HepG2 (cell line): ENCODE data around the gene HIRA. TPM values are rescaled to one million over a fixed set of nuclear protein-coding genes. Genes with fewer than 3 reads are reported as not detected.
A peak's percentile ranks its signal among the peaks of the same experiment; 100 is the strongest.

Experiments
- HHEX ChIP-seq: IDR thresholded peaks from 2 replicates; pipeline ENCODE4 v1.6.1; 2016; ENCODE audit warnings: control low read depth
- MIER3 ChIP-seq: IDR thresholded peaks from 2 replicates; pipeline ENCODE4 v1.6.1; 2016; ENCODE audit warnings: missing compliant biosample characterization, borderline replicate concordance
- NFE2L2 ChIP-seq: fragments of 150-350 bp; IDR thresholded peaks from 2 replicates; pipeline ENCODE4 v1.6.1; 2014; ENCODE audit warnings: low read length
- POLR2G ChIP-seq: fragments of 200-400 bp; formaldehyde crosslinking; IDR thresholded peaks from 2 replicates; pipeline ENCODE4 v1.6.1; 2018; ENCODE audit warnings: mild to moderate bottlenecking, low read depth, low read length, moderate library complexity
- SAP130 ChIP-seq: IDR thresholded peaks from 2 replicates; pipeline ENCODE4 v1.6.1; 2016; ENCODE audit warnings: low read depth
- TAF1 ChIP-seq: sonication (generic); formaldehyde crosslinking; IDR thresholded peaks from 2 replicates; pipeline ENCODE4 v1.4.0; 2020; ENCODE audit warnings: missing genetic modification reagents
- polyA plus RNA-seq, 8 experiments: library from polyadenylated mRNA; depleted of rRNA in 3 of 8; stranded (reverse) in 7 of 8; unstranded in 1 of 8; fragments of >200 nt; fragmentation: Illumina TruSeq in 4 of 8; extraction: Trizol in 4 of 8; gene quantifications; 2 replicates each; pipeline versions ENCODE4 v1.2.1 to v1.2.3, GENCODE V29; 2011 to 2016; ENCODE audit warnings: low read depth in 4 of 8, missing spikeins in 1 of 8, mixed read lengths in 1 of 8; ENCODE audit not compliant: insufficient read depth in 1 of 8
- total RNA-seq, 5 experiments: library from RNA; depleted of rRNA; stranded (reverse); fragments of >200 nt; fragmentation: Illumina TruSeq; extraction: Trizol; gene quantifications; 2 replicates each; pipeline ENCODE4 v1.2.3, GENCODE V29; 2016; ENCODE audit warnings: low read depth in 1 of 5
- TF ChIP-seq, protein P1 (sequence below), 2 experiments: sonication (generic) in 1 of 2; formaldehyde crosslinking in 1 of 2; IDR thresholded peaks; 2 replicates each; pipeline versions ENCODE4 v1.6.1 to v1.9.0; 2014 to 2022; ENCODE audit warnings: antibody characterized with exemption in 1 of 2, borderline replicate concordance in 1 of 2, inconsistent platforms in 1 of 2, low read depth in 1 of 2, missing genetic modification reagents in 1 of 2
- TF ChIP-seq, protein P2 (sequence below): sonication (generic); formaldehyde crosslinking; IDR thresholded peaks from 2 replicates; pipeline ENCODE4 v1.5.0; 2020; ENCODE audit warnings: missing genetic modification reagents
- TF ChIP-seq, protein P3 (sequence below), 2 experiments: fragments of 450-650 bp in 1 of 2; sonication (generic) in 1 of 2; formaldehyde crosslinking; IDR thresholded peaks; 2 replicates each; pipeline versions ENCODE4 v1.5.0 to v1.8.0; 2020 to 2022; ENCODE audit warnings: mild to moderate bottlenecking in 1 of 2, missing genetic modification reagents in 1 of 2
- TF ChIP-seq, protein P4 (sequence below): sonication (generic); formaldehyde crosslinking; IDR thresholded peaks from 2 replicates; pipeline ENCODE4 v1.8.0; 2022; ENCODE audit warnings: mild to moderate bottlenecking, missing genetic modification reagents; ENCODE audit not compliant: insufficient replicate concordance
- TF ChIP-seq, protein P5 (sequence below): sonication (generic); formaldehyde crosslinking; IDR thresholded peaks from 2 replicates; pipeline ENCODE4 v1.4.0; 2020; ENCODE audit warnings: missing genetic modification reagents
- TF ChIP-seq, protein P6 (sequence below): sonication (generic); formaldehyde crosslinking; IDR thresholded peaks from 2 replicates; pipeline ENCODE4 v1.9.0; 2021; ENCODE audit warnings: missing genetic modification reagents, borderline replicate concordance

HIRA gene
- total and polyA plus RNA-seq, 2 of the 13 experiments (the other 11 are each of a cell fraction or from before 2014, with no cell fraction given), result 21.5 to 29.2 TPM

DNA sequence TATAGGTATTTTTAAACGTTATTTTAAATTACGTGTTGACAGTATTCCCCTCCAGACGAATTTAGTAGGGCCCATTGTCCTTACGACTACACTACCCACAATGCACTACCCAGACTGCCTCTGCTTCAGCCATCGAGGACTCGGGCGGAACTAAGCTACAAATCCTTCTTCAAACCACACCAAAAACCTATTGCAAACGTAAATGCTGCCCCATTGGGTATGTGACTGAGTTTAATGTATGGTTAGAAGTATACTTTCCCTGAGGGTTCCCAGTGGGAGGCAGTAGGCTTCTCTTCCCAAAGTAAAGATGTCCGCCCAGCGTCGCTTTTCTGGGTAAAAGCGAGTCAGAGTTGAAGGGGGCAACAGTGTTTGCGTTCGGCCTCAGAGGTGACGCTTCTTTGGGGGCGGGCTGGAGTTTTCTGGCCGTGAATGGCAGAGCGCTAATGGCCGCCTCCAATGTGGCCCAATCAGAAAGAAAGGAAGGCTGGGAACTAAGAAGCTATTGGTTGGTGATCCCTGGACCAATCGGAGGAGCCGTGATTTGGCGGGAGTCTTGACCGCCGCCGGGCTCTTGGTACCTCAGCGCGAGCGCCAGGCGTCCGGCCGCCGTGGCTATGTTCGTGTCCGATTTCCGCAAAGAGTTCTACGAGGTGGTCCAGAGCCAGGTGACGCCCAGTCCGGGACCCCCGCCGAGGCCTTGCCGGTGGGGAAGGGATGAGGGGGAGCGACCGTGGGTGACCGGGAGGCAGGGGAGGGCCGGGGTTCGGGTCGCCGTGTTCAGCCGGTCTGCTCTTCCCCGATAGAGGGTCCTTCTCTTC is 48.0 kb upstream of the HIRA start, which contains the start of gene CDC45 (continued):
- TF ChIP-seq, protein P1, sequence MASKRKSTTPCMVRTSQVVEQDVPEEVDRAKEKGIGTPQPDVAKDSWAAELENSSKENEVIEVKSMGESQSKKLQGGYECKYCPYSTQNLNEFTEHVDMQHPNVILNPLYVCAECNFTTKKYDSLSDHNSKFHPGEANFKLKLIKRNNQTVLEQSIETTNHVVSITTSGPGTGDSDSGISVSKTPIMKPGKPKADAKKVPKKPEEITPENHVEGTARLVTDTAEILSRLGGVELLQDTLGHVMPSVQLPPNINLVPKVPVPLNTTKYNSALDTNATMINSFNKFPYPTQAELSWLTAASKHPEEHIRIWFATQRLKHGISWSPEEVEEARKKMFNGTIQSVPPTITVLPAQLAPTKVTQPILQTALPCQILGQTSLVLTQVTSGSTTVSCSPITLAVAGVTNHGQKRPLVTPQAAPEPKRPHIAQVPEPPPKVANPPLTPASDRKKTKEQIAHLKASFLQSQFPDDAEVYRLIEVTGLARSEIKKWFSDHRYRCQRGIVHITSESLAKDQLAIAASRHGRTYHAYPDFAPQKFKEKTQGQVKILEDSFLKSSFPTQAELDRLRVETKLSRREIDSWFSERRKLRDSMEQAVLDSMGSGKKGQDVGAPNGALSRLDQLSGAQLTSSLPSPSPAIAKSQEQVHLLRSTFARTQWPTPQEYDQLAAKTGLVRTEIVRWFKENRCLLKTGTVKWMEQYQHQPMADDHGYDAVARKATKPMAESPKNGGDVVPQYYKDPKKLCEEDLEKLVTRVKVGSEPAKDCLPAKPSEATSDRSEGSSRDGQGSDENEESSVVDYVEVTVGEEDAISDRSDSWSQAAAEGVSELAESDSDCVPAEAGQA (IDR thresholded peaks at IDR 0.05; ENCODE audit: low read depth), result peak; percentile 99
- TF ChIP-seq, protein P1 (CRISPR knock-in tag; IDR thresholded peaks at IDR 0.05; ENCODE audit: borderline replicate concordance), result no peak
- TF ChIP-seq, protein P2, sequence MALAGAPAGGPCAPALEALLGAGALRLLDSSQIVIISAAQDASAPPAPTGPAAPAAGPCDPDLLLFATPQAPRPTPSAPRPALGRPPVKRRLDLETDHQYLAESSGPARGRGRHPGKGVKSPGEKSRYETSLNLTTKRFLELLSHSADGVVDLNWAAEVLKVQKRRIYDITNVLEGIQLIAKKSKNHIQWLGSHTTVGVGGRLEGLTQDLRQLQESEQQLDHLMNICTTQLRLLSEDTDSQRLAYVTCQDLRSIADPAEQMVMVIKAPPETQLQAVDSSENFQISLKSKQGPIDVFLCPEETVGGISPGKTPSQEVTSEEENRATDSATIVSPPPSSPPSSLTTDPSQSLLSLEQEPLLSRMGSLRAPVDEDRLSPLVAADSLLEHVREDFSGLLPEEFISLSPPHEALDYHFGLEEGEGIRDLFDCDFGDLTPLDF (CRISPR knock-in tag), result peak; percentile 89
- TF ChIP-seq, protein P3, sequence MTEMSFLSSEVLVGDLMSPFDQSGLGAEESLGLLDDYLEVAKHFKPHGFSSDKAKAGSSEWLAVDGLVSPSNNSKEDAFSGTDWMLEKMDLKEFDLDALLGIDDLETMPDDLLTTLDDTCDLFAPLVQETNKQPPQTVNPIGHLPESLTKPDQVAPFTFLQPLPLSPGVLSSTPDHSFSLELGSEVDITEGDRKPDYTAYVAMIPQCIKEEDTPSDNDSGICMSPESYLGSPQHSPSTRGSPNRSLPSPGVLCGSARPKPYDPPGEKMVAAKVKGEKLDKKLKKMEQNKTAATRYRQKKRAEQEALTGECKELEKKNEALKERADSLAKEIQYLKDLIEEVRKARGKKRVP (CRISPR knock-in tag; IDR thresholded peaks at IDR 0.05), result no peak
- TF ChIP-seq SAP130 (CRISPR knock-in tag) (peak; percentile 99), POLR2G (peak; percentile 44; the same call in 1 of the 2 replicates), HHEX (no peak), MIER3 (CRISPR knock-in tag) (0 out of 2 replicates have a peak, but pooled peaks have one; percentile 23), TAF1 (CRISPR knock-in tag) (peak; percentile 48; the same call in 1 of the 2 replicates), NFE2L2 (no peak)
- TF ChIP-seq, protein P4, sequence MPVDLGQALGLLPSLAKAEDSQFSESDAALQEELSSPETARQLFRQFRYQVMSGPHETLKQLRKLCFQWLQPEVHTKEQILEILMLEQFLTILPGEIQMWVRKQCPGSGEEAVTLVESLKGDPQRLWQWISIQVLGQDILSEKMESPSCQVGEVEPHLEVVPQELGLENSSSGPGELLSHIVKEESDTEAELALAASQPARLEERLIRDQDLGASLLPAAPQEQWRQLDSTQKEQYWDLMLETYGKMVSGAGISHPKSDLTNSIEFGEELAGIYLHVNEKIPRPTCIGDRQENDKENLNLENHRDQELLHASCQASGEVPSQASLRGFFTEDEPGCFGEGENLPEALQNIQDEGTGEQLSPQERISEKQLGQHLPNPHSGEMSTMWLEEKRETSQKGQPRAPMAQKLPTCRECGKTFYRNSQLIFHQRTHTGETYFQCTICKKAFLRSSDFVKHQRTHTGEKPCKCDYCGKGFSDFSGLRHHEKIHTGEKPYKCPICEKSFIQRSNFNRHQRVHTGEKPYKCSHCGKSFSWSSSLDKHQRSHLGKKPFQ, result no peak
- TF ChIP-seq, protein P5, sequence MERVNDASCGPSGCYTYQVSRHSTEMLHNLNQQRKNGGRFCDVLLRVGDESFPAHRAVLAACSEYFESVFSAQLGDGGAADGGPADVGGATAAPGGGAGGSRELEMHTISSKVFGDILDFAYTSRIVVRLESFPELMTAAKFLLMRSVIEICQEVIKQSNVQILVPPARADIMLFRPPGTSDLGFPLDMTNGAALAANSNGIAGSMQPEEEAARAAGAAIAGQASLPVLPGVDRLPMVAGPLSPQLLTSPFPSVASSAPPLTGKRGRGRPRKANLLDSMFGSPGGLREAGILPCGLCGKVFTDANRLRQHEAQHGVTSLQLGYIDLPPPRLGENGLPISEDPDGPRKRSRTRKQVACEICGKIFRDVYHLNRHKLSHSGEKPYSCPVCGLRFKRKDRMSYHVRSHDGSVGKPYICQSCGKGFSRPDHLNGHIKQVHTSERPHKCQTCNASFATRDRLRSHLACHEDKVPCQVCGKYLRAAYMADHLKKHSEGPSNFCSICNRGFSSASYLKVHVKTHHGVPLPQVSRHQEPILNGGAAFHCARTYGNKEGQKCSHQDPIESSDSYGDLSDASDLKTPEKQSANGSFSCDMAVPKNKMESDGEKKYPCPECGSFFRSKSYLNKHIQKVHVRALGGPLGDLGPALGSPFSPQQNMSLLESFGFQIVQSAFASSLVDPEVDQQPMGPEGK, result peak; percentile 18
- TF ChIP-seq, protein P6, sequence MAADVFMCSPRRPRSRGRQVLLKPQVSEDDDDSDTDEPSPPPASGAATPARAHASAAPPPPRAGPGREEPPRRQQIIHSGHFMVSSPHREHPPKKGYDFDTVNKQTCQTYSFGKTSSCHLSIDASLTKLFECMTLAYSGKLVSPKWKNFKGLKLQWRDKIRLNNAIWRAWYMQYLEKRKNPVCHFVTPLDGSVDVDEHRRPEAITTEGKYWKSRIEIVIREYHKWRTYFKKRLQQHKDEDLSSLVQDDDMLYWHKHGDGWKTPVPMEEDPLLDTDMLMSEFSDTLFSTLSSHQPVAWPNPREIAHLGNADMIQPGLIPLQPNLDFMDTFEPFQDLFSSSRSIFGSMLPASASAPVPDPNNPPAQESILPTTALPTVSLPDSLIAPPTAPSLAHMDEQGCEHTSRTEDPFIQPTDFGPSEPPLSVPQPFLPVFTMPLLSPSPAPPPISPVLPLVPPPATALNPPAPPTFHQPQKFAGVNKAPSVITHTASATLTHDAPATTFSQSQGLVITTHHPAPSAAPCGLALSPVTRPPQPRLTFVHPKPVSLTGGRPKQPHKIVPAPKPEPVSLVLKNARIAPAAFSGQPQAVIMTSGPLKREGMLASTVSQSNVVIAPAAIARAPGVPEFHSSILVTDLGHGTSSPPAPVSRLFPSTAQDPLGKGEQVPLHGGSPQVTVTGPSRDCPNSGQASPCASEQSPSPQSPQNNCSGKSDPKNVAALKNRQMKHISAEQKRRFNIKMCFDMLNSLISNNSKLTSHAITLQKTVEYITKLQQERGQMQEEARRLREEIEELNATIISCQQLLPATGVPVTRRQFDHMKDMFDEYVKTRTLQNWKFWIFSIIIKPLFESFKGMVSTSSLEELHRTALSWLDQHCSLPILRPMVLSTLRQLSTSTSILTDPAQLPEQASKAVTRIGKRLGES (CRISPR knock-in tag), result no peak
